HG03575 (cell line): ENCODE data around the gene HDAC7.

Experiments used
- ATAC-seq: cut with Tn5 transposase; IDR thresholded peaks from one replicate; pipeline ENCODE4 v1.9.1; 2021; ENCODE audit not compliant: unreplicated experiment, insufficient number of reproducible peaks, low FRiP score; ENCODE audit errors: extremely low read depth

HDAC7 gene

GRCh38 chr12:47834199-47834903 lies 14.6 kb upstream of the HDAC7 start:
- ATAC-seq: no peak

- ATAC-seq: no peak
Observed at GRCh38 chr12:47833591-47834012, 13.9 kb upstream of the HDAC7 start.

- no peak for ATAC-seq
Observed at GRCh38 chr12:47832263-47832933, 12.7 kb upstream of the HDAC7 start.

- no peak for ATAC-seq
Observed at GRCh38 chr12:47829584-47829983, 9.9 kb upstream of the HDAC7 start.

- ATAC-seq: no peak
Observed at GRCh38 chr12:47828976-47829482, 9.3 kb upstream of the HDAC7 start.

- ATAC-seq: no peak
Observed at GRCh38 chr12:47828008-47828975, 8.6 kb upstream of the HDAC7 start.

GRCh38 chr12:47825173-47825639 lies 5.5 kb upstream of the HDAC7 start:
- no peak for ATAC-seq

- ATAC-seq: no peak
Observed at GRCh38 chr12:47824635-47825034, 4.9 kb upstream of the HDAC7 start.

- ATAC-seq: no peak
Observed at GRCh38 chr12:47824198-47824597, 4.5 kb upstream of the HDAC7 start.

- no peak for ATAC-seq
Observed at GRCh38 chr12:47823422-47824086, 3.9 kb upstream of the HDAC7 start.

- ATAC-seq: no peak
Observed at GRCh38 chr12:47822863-47823262, 3.2 kb upstream of the HDAC7 start.

GRCh38 chr12:47822401-47822800 lies 2.7 kb upstream of the HDAC7 start:
- no peak for ATAC-seq

GRCh38 chr12:47821346-47821706 lies 1.6 kb upstream of the HDAC7 start:
- ATAC-seq: no peak

GRCh38 chr12:47820631-47821345 lies 1.1 kb upstream of the HDAC7 start:
- no peak for ATAC-seq

- no peak for ATAC-seq
Observed at GRCh38 chr12:47819138-47819895, 386 bp downstream of the HDAC7 start.

GRCh38 chr12:47818467-47819137 lies 1.1 kb downstream of the HDAC7 start:
- no peak for ATAC-seq

- ATAC-seq: no peak
Observed at GRCh38 chr12:47818007-47818376, 1.7 kb downstream of the HDAC7 start.
